Tibial nerve (tissue), 4 donors: ENCODE data around the gene SYK. TPM values are rescaled to one million over a fixed set of nuclear protein-coding genes. Genes with fewer than 3 reads are reported as not detected.

Source experiments
- DNase-seq, 2 donors: peaks; one replicate each; pipeline ENCODE4 v3.0.0-alpha.2; 2019; ENCODE audit warnings: low spot score in 2 of 2
- H3K27ac ChIP-seq, 4 donors: fragments of 200-600 bp; sonication (generic) in 3 of 4; one replicate each; pipeline ENCODE4 v1.5.1; 2017 to 2019; ENCODE audit warnings: mild to moderate bottlenecking in 1 of 4
- H3K27me3 ChIP-seq, 2 donors: fragments of 200-600 bp; sonication (generic) in 1 of 2; one replicate each; pipeline versions ENCODE4 v1.5.1 to v1.6.0; 2017 to 2019
- H3K36me3 ChIP-seq, 3 donors: fragments of 200-600 bp; sonication (generic); one replicate each; pipeline ENCODE4 v1.5.1; 2018 to 2019
- H3K4me1 ChIP-seq, 4 donors: fragments of 200-600 bp; sonication (generic) in 3 of 4; one replicate each; pipeline ENCODE4 v1.5.1; 2017 to 2019
- H3K4me3 ChIP-seq, 4 donors: fragments of 200-600 bp; sonication (generic) in 3 of 4; one replicate each; pipeline ENCODE4 v1.5.1; 2017 to 2019; ENCODE audit warnings: mild to moderate bottlenecking in 1 of 4, moderate library complexity in 1 of 4
- H3K9me3 ChIP-seq, 4 donors: fragments of 200-600 bp; sonication (generic) in 3 of 4; one replicate each; pipeline ENCODE4 v1.5.1; 2017 to 2019
- CTCF ChIP-seq, 5 experiments: fragments of 200-600 bp in 3 of 5; fragments of 450-650 bp in 2 of 5; sonication (generic) in 3 of 5; IDR thresholded peaks; one replicate each; pipeline ENCODE4 v1.5.1; 2016 to 2019; ENCODE audit warnings: antibody characterized with exemption in 5 of 5, mild to moderate bottlenecking in 3 of 5, moderate library complexity in 2 of 5
- EP300 ChIP-seq, 2 donors: sonication (generic); formaldehyde crosslinking; IDR thresholded peaks; one replicate each; pipeline ENCODE4 v1.6.1; 2017; ENCODE audit warnings: antibody characterized with exemption in 2 of 2, mild to moderate bottlenecking in 1 of 2
- POLR2A ChIP-seq, 2 donors: fragments of 450-650 bp; IDR thresholded peaks; one replicate each; pipeline ENCODE4 v1.6.1; 2017; ENCODE audit warnings: antibody characterized with exemption in 2 of 2, mild to moderate bottlenecking in 2 of 2, moderate library complexity in 2 of 2
- WGBS, 2 donors: methylation state at CpG; one replicate each; pipeline ENCODE4 v1.1.5; 2018; 5-methylcytosine and 5-hydroxymethylcytosine counted together
- total RNA-seq, 4 donors: library from RNA; depleted of rRNA; stranded (reverse); fragments of >200 nt; gene quantifications; one replicate each; pipeline ENCODE4 v1.1.0, GENCODE V29; 2016

SYK gene
- total RNA-seq, 4 donors from 2014 or later = 8.0 to 20.7 (median 13.2) TPM

DNA sequence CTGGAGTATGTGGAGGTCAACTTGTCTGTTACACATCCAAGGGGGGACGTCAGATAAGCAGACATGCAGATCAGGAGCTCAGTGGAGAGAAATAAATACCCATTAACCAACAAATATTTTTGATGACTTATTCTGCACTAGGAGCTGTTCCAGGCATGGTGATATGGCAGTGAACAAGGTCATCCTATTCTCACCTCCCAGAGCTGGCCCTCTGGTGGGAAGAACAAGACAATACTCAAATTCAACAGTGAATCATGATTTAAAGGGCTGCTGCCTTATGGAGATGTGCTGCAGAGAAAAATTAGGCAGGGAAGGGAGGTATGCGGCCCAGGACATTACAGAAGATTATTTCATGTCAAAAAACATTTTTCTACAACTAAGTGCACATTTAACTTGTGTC, 36.5 kb downstream of the SYK start:
- TF ChIP-seq POLR2A (IDR thresholded peaks at IDR 0.05) = no peak
- no peak for TF ChIP-seq CTCF (IDR thresholded peaks at IDR 0.05)
- TF ChIP-seq EP300 (IDR thresholded peaks at IDR 0.05) = no peak
- H3K4me3 ChIP-seq = no peak overlapping the region
- H3K4me1 ChIP-seq = peaks cover 0 to 4% (median 0%) of the 10 kb centered on the region in 4 donors
- H3K27ac ChIP-seq = no peak overlapping the region
- H3K9me3 ChIP-seq = no peaks in the 10 kb centered on the region
- H3K36me3 ChIP-seq = no peaks in the 10 kb centered on the region
- 70 to 72% methylated on average over 2 of the region's 2 CpGs for WGBS, 2 donors
- H3K27me3 ChIP-seq = no peaks in the 10 kb centered on the region
- DNase-seq = no peak

DNA sequence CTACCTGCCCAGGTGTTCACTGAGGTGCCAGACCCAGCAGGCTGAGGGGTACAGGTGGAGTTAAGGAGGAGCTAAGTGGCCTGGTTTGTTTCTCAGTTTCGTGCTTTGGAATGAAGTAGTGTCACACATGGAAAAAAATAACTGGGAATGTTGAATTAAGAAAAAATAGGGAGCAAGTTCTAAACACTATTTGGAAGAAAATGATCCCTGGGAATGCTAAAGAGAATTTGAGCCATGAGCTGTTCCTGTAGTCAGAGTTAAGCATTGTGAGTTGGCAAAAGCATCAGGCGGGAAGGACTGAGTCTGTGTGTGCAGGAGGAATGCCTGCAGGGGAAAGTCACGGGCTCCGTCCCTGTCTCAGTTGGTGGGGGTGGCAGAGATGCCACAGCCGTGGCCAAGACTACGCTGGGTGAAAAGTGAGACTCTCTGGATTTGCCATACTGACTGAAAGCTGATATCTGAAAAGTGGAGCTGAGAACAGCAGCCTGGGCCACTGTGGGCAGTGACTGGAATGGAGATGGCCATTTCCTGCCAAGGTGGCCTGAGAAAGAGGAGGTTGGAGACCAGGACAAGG, 37.0 kb downstream of the SYK start:
- H3K4me3 ChIP-seq = no peak overlapping the region
- TF ChIP-seq POLR2A (IDR thresholded peaks at IDR 0.05) (no peak), EP300 (IDR thresholded peaks at IDR 0.05) (no peak), CTCF (IDR thresholded peaks at IDR 0.05) (no peak)
- no peaks in the 10 kb centered on the region for H3K36me3 ChIP-seq
- no peak for DNase-seq
- no peaks in the 10 kb centered on the region for H3K27me3 ChIP-seq
- no peaks in the 10 kb centered on the region for H3K9me3 ChIP-seq
- WGBS, 2 donors = 68 to 76% methylated on average over 6 of the region's 6 CpGs
- no peak overlapping the region for H3K27ac ChIP-seq
- peaks cover 0 to 4% (median 0%) of the 10 kb centered on the region in 4 donors for H3K4me1 ChIP-seq

DNA sequence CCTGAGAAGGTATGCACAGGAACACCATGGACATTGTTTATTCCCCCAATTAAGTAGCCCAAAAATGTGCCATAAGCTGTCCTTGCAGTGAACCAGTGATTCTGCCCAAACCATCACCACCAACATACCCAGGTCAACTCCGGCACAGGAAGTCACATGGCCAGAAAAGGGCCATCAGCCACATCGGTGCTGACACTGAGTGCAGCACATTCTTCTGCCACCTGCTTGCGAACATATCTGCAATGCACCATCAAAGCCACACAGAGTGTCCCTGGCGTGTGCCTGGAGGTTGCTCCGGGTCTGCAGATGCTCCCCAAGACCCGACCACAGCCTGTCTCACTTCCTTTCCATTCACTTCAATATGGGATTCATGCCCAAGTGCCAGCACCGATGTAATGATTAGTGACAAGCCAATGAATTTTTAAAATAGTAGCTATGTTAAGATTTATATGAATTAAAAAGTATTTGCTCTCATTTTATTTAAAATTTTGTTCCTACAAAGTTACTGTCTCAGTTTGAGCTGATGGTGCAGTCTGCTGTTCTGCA, 37.6 kb downstream of the SYK start:
- Histone ChIP-seq H3K9me3 (no peaks in the 10 kb centered on the region), H3K27ac (no peak overlapping the region), H3K4me1 (peaks cover 0 to 4% (median 0%) of the 10 kb centered on the region in 4 donors), H3K4me3 (no peak overlapping the region), H3K36me3 (no peaks in the 10 kb centered on the region), H3K27me3 (no peaks in the 10 kb centered on the region)
- no peak for DNase-seq
- TF ChIP-seq CTCF (IDR thresholded peaks at IDR 0.05) (no peak), EP300 (IDR thresholded peaks at IDR 0.05) (no peak), POLR2A (IDR thresholded peaks at IDR 0.05) (no peak)
- 78 to 80% methylated on average over 7 of the region's 7 CpGs for WGBS, 2 donors

DNA sequence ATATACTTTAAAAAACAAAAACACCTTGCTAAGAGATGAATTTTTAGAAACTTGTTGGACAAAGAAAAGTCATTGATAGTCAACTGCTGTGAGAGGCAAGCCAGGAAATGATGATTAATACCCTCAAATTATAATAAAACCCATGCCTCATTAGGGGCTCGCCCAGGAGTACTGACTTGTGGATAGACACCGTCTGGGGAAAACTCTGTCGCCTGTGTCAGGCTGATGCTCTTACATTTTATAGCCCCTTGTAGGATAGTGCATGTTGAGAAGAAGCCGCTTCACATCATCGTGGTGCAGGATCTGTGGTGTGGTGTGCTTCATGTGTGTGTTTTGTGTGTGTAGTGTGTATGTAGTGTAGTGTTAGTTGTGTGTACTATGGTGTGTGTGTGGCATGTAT, 39.1 kb downstream of the SYK start:
- TF ChIP-seq POLR2A (IDR thresholded peaks at IDR 0.05) = no peak
- no peak for TF ChIP-seq CTCF (IDR thresholded peaks at IDR 0.05)
- no peak for TF ChIP-seq EP300 (IDR thresholded peaks at IDR 0.05)
- Histone ChIP-seq H3K9me3 (no peaks in the 10 kb centered on the region), H3K27ac (no peak overlapping the region), H3K36me3 (no peaks in the 10 kb centered on the region), H3K4me3 (no peak overlapping the region), H3K4me1 (peaks cover 0 to 4% (median 0%) of the 10 kb centered on the region in 4 donors), H3K27me3 (no peaks in the 10 kb centered on the region)
- DNase-seq = no peak
- 64 to 78% methylated on average over 5 of the region's 5 CpGs for WGBS, 2 donors

GRCh38 chr9:90841213-90841612, 39.6 kb downstream of the SYK start:
- 85 to 88% methylated on average over 5 of the region's 5 CpGs for WGBS, 2 donors
- no peak overlapping the region for H3K4me3 ChIP-seq
- no peak for TF ChIP-seq EP300 (IDR thresholded peaks at IDR 0.05)
- no peak for TF ChIP-seq CTCF (IDR thresholded peaks at IDR 0.05)
- no peak for TF ChIP-seq POLR2A (IDR thresholded peaks at IDR 0.05)

More at GRCh38 chr9:90841213-90841612, 39.6 kb downstream of the SYK start:
- no peak for DNase-seq
- Histone ChIP-seq H3K27me3 (no peaks in the 10 kb centered on the region), H3K9me3 (no peaks in the 10 kb centered on the region), H3K36me3 (no peaks in the 10 kb centered on the region), H3K27ac (no peak overlapping the region), H3K4me1 (peaks cover 0 to 4% (median 0%) of the 10 kb centered on the region in 4 donors)
